Liver (tissue), 9 donors: Measurements from ENCODE around the gene SPACDR. TPM values are rescaled to one million over a fixed set of nuclear protein-coding genes. Genes with fewer than 3 reads are reported as not detected.

ENCODE experiments used
- DNase-seq: peaks from one replicate; pipeline ENCODE4 v3.0.0-alpha.2; 2017; ENCODE audit warnings: low spot score
- H3K27ac ChIP-seq, 2 donors: one replicate each; pipeline ENCODE4 v1.7.0; 2013; ENCODE audit warnings: inconsistent platforms in 2 of 2, low read length in 2 of 2, control low read depth in 1 of 2, low read depth in 1 of 2, mild to moderate bottlenecking in 1 of 2
- H3K27me3 ChIP-seq, 4 donors: one replicate each; pipeline versions ENCODE4 v1.6.1 to v1.7.0; 2013; ENCODE audit warnings: low read length in 3 of 4, inconsistent platforms in 1 of 4, mild to moderate bottlenecking in 1 of 4, moderate library complexity in 1 of 4; ENCODE audit not compliant: control insufficient read depth in 4 of 4, insufficient read depth in 4 of 4
- H3K36me3 ChIP-seq, 4 donors: one replicate each; pipeline versions ENCODE4 v1.6.1 to v1.7.0; 2013; ENCODE audit warnings: low read length in 3 of 4, mild to moderate bottlenecking in 3 of 4, low read depth in 1 of 4, moderate library complexity in 1 of 4; ENCODE audit not compliant: control insufficient read depth in 4 of 4, insufficient read depth in 3 of 4
- H3K4me1 ChIP-seq, 4 donors: one replicate each; pipeline versions ENCODE4 v1.6.1 to v1.7.0; 2013; ENCODE audit warnings: low read length in 3 of 4, mild to moderate bottlenecking in 3 of 4, moderate library complexity in 1 of 4; ENCODE audit not compliant: control insufficient read depth in 4 of 4, insufficient read depth in 4 of 4
- H3K4me3 ChIP-seq, 3 donors: one replicate each; pipeline versions ENCODE4 v1.6.1 to v1.7.0; 2013; ENCODE audit warnings: low read length in 3 of 3, control low read depth in 1 of 3, low read depth in 1 of 3, mild to moderate bottlenecking in 1 of 3
- H3K9ac ChIP-seq, 2 donors: one replicate each; pipeline ENCODE4 v1.7.0; 2013; ENCODE audit warnings: low read length in 2 of 2, mild to moderate bottlenecking in 2 of 2, moderate library complexity in 2 of 2, control low read depth in 1 of 2, low read depth in 1 of 2
- H3K9me3 ChIP-seq, 4 donors: one replicate each; pipeline versions ENCODE4 v1.6.1 to v1.7.0; 2013; ENCODE audit warnings: low read length in 3 of 4; ENCODE audit not compliant: control insufficient read depth in 4 of 4
- EGR1 ChIP-seq, 2 donors: IDR thresholded peaks; 2 replicates each; pipeline ENCODE4 v1.6.1; 2016 to 2018; ENCODE audit warnings: antibody characterized with exemption in 2 of 2, low read depth in 2 of 2
- FOXA1 ChIP-seq: IDR thresholded peaks from 2 replicates; pipeline ENCODE4 v1.6.1; 2016; ENCODE audit warnings: antibody characterized with exemption
- FOXA2 ChIP-seq: IDR thresholded peaks from 2 replicates; pipeline ENCODE4 v1.6.1; 2016; ENCODE audit warnings: antibody characterized with exemption
- GABPA ChIP-seq, 2 donors: IDR thresholded peaks in 1 of 2; conservative IDR thresholded peaks in 1 of 2; 2 replicates each; pipeline ENCODE4 v1.6.1; 2016; ENCODE audit warnings: antibody characterized with exemption in 2 of 2, mild to moderate bottlenecking in 1 of 2, moderate library complexity in 1 of 2
- HNF4A ChIP-seq, 2 donors: conservative IDR thresholded peaks; 2 replicates each; pipeline ENCODE4 v1.6.1; 2016; ENCODE audit warnings: antibody characterized with exemption in 2 of 2, mild to moderate bottlenecking in 2 of 2
- HNF4G ChIP-seq: IDR thresholded peaks from 2 replicates; pipeline ENCODE4 v1.6.1; 2016; ENCODE audit warnings: antibody characterized with exemption
- JUND ChIP-seq, 2 donors: IDR thresholded peaks; 2 replicates each; pipeline ENCODE4 v1.6.1; 2016; ENCODE audit warnings: antibody characterized with exemption in 2 of 2
- NR2F2 ChIP-seq: IDR thresholded peaks from 2 replicates; pipeline ENCODE4 v1.6.1; 2016; ENCODE audit warnings: antibody characterized with exemption
- RAD21 ChIP-seq, 2 donors: IDR thresholded peaks; 2 replicates each; pipeline ENCODE4 v1.6.1; 2016; ENCODE audit warnings: antibody characterized with exemption in 2 of 2, mild to moderate bottlenecking in 2 of 2
- RXRA ChIP-seq, 2 donors: IDR thresholded peaks; 2 replicates each; pipeline ENCODE4 v1.6.1; 2017 to 2018; ENCODE audit warnings: antibody characterized with exemption in 2 of 2, mild to moderate bottlenecking in 1 of 2
- SP1 ChIP-seq: IDR thresholded peaks from 2 replicates; pipeline ENCODE4 v1.6.1; 2018; ENCODE audit warnings: antibody characterized with exemption, mild to moderate bottlenecking
- TAF1 ChIP-seq: conservative IDR thresholded peaks from 2 replicates; pipeline ENCODE4 v1.6.1; 2016; ENCODE audit warnings: antibody characterized with exemption, mild to moderate bottlenecking
- YY1 ChIP-seq: IDR thresholded peaks from 2 replicates; pipeline ENCODE4 v1.6.1; 2016; ENCODE audit warnings: antibody characterized with exemption, mild to moderate bottlenecking
- WGBS: extraction: QIAGEN DNeasy Blood & Tissue Kit; methylation state at CpG from one replicate; pipeline ENCODE4 v1.1.7; 2013; 5-methylcytosine and 5-hydroxymethylcytosine counted together
- polyA plus RNA-seq, 2 donors: library from polyadenylated mRNA; stranded (reverse) in 1 of 2; unstranded in 1 of 2; fragments of 200-250 nt in 1 of 2; fragments of >200 nt in 1 of 2; fragmentation: Nextera tagmentation in 1 of 2; extraction: Ambion mirVana in 1 of 2; gene quantifications; one replicate each; pipeline versions ENCODE4 v1.2.1 to v1.2.3, GENCODE V29; 2013 to 2015
- total RNA-seq, 2 donors: library from RNA; depleted of rRNA; stranded (reverse); fragments of >200 nt; gene quantifications; one replicate each; pipeline ENCODE4 v1.2.3, GENCODE V29; 2014
- TF ChIP-seq, protein P1 (sequence below): IDR thresholded peaks from 2 replicates; pipeline ENCODE4 v1.6.1; 2016; ENCODE audit warnings: antibody characterized with exemption
- TF ChIP-seq, protein P2 (sequence below): IDR thresholded peaks from 2 replicates; pipeline ENCODE4 v1.6.1; 2016; ENCODE audit warnings: antibody characterized with exemption
- TF ChIP-seq, protein P3 (sequence below): IDR thresholded peaks from 2 replicates; pipeline ENCODE4 v1.6.1; 2016; ENCODE audit warnings: antibody characterized with exemption, mild to moderate bottlenecking
- TF ChIP-seq, protein P4 (sequence below): IDR thresholded peaks from 2 replicates; pipeline ENCODE4 v1.6.1; 2016; ENCODE audit warnings: antibody characterized with exemption
- donor health status: healthy.
- donor health status: healthy.
- donor health status: healthy.
- donor health status: healthy.
- donor health status: healthy.

The SPACDR gene
- total and polyA plus RNA-seq, 4 donors: 0.06 to 0.33 (median 0.17) TPM; not detected in 1

DNA sequence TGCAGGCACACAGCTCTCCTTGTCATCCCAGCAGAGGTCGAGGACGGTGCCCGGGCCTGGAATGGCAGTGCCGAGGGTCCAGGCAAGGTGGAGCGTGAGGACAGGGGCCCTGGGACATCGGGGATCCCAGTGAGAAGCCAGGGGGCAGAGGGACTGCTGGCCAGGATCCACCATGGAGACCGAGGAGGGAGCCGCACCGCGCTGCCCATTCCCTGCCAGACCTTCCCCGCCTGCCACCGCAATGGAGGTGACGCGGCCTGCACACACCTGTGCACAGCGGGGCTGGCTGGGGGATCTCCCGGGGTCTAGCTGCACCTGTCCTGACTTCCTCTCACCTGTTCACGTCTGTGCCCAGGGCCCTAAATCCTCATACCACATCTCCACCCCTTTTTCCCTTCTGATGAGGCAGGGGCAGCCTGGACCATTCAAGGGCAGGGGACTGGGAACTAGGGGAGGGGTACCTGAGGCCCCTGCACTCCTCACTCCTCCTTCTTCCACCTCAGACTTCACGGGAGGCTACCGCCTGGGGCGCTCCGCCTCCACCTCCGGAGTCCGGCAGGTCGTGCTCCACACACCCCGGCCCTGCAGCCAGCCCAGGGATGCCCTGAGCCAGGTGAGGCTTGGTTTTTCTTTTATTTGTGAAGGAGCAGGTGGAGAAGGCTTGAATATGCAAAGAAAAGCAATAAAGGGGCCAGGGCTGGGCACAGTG lies 26.6 kb upstream of the SPACDR start:
- WGBS: 93% methylated on average over 25 of the region's 25 CpGs
- no peak for DNase-seq
- no peaks in the 10 kb centered on the region for H3K36me3 ChIP-seq
- H3K27ac ChIP-seq: no peak overlapping the region
- H3K4me1 ChIP-seq: peaks cover 0 to 6% (median 3%) of the 10 kb centered on the region in 4 donors
- TF ChIP-seq RXRA (IDR thresholded peaks at IDR 0.05) (no peak), YY1 (no peak), RAD21 (IDR thresholded peaks at IDR 0.05) (no peak), JUND (IDR thresholded peaks at IDR 0.05) (no peak), FOXA1 (no peak), TAF1 (no peak), EGR1 (IDR thresholded peaks at IDR 0.05; ENCODE audit: low read depth in 2 of 2) (no peak), SP1 (no peak), HNF4A (conservative IDR thresholded peaks at IDR 0.05) (no peak), GABPA (IDR thresholded peaks at IDR 0.05 in 1 of 2, conservative IDR thresholded peaks at IDR 0.05 in 1 of 2) (no peak)
- TF ChIP-seq, protein P1, sequence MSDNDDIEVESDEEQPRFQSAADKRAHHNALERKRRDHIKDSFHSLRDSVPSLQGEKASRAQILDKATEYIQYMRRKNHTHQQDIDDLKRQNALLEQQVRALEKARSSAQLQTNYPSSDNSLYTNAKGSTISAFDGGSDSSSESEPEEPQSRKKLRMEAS: no peak
- TF ChIP-seq, protein P2, sequence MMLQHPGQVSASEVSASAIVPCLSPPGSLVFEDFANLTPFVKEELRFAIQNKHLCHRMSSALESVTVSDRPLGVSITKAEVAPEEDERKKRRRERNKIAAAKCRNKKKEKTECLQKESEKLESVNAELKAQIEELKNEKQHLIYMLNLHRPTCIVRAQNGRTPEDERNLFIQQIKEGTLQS: no peak
- TF ChIP-seq, protein P3, sequence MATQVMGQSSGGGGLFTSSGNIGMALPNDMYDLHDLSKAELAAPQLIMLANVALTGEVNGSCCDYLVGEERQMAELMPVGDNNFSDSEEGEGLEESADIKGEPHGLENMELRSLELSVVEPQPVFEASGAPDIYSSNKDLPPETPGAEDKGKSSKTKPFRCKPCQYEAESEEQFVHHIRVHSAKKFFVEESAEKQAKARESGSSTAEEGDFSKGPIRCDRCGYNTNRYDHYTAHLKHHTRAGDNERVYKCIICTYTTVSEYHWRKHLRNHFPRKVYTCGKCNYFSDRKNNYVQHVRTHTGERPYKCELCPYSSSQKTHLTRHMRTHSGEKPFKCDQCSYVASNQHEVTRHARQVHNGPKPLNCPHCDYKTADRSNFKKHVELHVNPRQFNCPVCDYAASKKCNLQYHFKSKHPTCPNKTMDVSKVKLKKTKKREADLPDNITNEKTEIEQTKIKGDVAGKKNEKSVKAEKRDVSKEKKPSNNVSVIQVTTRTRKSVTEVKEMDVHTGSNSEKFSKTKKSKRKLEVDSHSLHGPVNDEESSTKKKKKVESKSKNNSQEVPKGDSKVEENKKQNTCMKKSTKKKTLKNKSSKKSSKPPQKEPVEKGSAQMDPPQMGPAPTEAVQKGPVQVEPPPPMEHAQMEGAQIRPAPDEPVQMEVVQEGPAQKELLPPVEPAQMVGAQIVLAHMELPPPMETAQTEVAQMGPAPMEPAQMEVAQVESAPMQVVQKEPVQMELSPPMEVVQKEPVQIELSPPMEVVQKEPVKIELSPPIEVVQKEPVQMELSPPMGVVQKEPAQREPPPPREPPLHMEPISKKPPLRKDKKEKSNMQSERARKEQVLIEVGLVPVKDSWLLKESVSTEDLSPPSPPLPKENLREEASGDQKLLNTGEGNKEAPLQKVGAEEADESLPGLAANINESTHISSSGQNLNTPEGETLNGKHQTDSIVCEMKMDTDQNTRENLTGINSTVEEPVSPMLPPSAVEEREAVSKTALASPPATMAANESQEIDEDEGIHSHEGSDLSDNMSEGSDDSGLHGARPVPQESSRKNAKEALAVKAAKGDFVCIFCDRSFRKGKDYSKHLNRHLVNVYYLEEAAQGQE: no peak
- H3K27me3 ChIP-seq: no peaks in the 10 kb centered on the region
- no peak overlapping the region for H3K9ac ChIP-seq
- H3K4me3 ChIP-seq: no peak overlapping the region
- H3K9me3 ChIP-seq: no peaks in the 10 kb centered on the region

DNA sequence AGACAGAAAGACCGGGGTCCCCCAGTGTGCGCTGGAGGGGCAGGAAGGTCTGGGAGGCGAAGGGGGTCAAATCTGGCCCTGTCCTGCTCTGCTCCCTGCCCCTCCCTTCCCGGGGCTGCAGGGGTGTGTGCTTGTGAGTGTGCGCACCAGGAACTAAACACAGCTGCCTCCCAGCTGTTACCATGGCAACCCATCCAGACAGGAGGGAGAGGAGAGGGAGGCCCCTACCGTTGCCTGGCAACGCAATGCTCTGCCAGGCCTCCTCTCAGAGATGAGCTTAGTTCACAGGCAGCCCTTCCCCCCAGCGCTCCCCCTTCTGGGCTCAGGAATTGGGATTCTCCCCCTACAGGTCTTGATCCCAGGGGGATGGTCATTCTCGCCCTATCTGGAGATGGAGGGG lies 25.8 kb upstream of the SPACDR start:
- no peaks in the 10 kb centered on the region for H3K36me3 ChIP-seq
- H3K27ac ChIP-seq: no peak overlapping the region
- no peak overlapping the region for H3K9ac ChIP-seq
- peak; percentile 52 for DNase-seq
- WGBS: 68% methylated on average over 9 of the region's 9 CpGs
- H3K27me3 ChIP-seq: no peaks in the 10 kb centered on the region
- H3K9me3 ChIP-seq: no peaks in the 10 kb centered on the region
- TF ChIP-seq GABPA (IDR thresholded peaks at IDR 0.05 in 1 of 2, conservative IDR thresholded peaks at IDR 0.05 in 1 of 2) (no peak), FOXA1 (no peak), RAD21 (IDR thresholded peaks at IDR 0.05) (no peak), HNF4G (no peak), JUND (IDR thresholded peaks at IDR 0.05) (no peak), SP1 (no peak), NR2F2 (no peak), TAF1 (no peak), YY1 (no peak), HNF4A (conservative IDR thresholded peaks at IDR 0.05) (no peak), FOXA2 (no peak)
- TF ChIP-seq, protein P3: no peak
- TF ChIP-seq, protein P4, sequence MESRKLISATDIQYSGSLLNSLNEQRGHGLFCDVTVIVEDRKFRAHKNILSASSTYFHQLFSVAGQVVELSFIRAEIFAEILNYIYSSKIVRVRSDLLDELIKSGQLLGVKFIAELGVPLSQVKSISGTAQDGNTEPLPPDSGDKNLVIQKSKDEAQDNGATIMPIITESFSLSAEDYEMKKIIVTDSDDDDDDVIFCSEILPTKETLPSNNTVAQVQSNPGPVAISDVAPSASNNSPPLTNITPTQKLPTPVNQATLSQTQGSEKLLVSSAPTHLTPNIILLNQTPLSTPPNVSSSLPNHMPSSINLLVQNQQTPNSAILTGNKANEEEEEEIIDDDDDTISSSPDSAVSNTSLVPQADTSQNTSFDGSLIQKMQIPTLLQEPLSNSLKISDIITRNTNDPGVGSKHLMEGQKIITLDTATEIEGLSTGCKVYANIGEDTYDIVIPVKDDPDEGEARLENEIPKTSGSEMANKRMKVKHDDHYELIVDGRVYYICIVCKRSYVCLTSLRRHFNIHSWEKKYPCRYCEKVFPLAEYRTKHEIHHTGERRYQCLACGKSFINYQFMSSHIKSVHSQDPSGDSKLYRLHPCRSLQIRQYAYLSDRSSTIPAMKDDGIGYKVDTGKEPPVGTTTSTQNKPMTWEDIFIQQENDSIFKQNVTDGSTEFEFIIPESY: no peak
- TF ChIP-seq, protein P2: no peak
- TF ChIP-seq, protein P1: no peak
- H3K4me1 ChIP-seq: peaks cover 0 to 6% (median 4%) of the 10 kb centered on the region in 4 donors
- no peak overlapping the region for H3K4me3 ChIP-seq
